Trophoblast cell (in vitro differentiated cells and primary cell): ENCODE measurements around the gene OR6C1.
"Not testable (repeated sequence)": the region's sequence is repeated elsewhere in the genome, so short reads cannot be mapped to it uniquely, and the experiment has no call there.

ENCODE experiments used
- DNase-seq, 2 donors: peaks; one replicate each; pipeline ENCODE4 v3.0.0-alpha.2; 2016
- H2AFZ ChIP-seq: 2 replicates; pipeline ENCODE4 v1.6.1; 2013; ENCODE audit warnings: low read length, moderate library complexity, mild to moderate bottlenecking; ENCODE audit not compliant: insufficient read depth, poor library complexity
- H2AK5ac ChIP-seq: 2 replicates; pipeline ENCODE4 v1.6.1; 2013; ENCODE audit warnings: mild to moderate bottlenecking, low read length
- H2BK120ac ChIP-seq: 2 replicates; pipeline ENCODE4 v1.6.1; 2013; ENCODE audit warnings: low read length, mild to moderate bottlenecking, moderate library complexity; ENCODE audit not compliant: insufficient read depth, poor library complexity
- H2BK12ac ChIP-seq: 2 replicates; pipeline ENCODE4 v1.6.1; 2013; ENCODE audit warnings: mild to moderate bottlenecking, low read length, moderate library complexity
- H2BK5ac ChIP-seq: 2 replicates; pipeline ENCODE4 v1.6.1; 2013; ENCODE audit warnings: low read length, low read depth, moderate library complexity, mild to moderate bottlenecking; ENCODE audit not compliant: poor library complexity
- H3K14ac ChIP-seq: 2 replicates; pipeline ENCODE4 v1.6.1; 2013; ENCODE audit warnings: mild to moderate bottlenecking, low read length
- H3K18ac ChIP-seq: 2 replicates; pipeline ENCODE4 v1.6.1; 2013; ENCODE audit warnings: mild to moderate bottlenecking, low read length
- H3K23ac ChIP-seq: 2 replicates; pipeline ENCODE4 v1.6.1; 2013; ENCODE audit warnings: low read length
- H3K27ac ChIP-seq: 2 replicates; pipeline ENCODE4 v1.5.1; 2013; ENCODE audit warnings: low read depth, mild to moderate bottlenecking, inconsistent platforms, low read length, moderate library complexity
- H3K27me3 ChIP-seq: 2 replicates; pipeline ENCODE4 v1.6.1; 2013; ENCODE audit warnings: inconsistent platforms, mild to moderate bottlenecking, low read length, moderate library complexity; ENCODE audit not compliant: insufficient read depth
- H3K36me3 ChIP-seq, 2 experiments: 1 replicate in 1 of 2; 2 replicates in 1 of 2; pipeline ENCODE4 v1.6.1; 2013; ENCODE audit warnings: low read length in 2 of 2, mild to moderate bottlenecking in 2 of 2, moderate library complexity in 1 of 2; ENCODE audit not compliant: insufficient read depth in 2 of 2, control insufficient read depth in 1 of 2
- H3K4ac ChIP-seq: 2 replicates; pipeline ENCODE4 v1.6.1; 2013; ENCODE audit warnings: low read depth, mild to moderate bottlenecking, low read length, moderate library complexity
- H3K4me1 ChIP-seq, 2 experiments: 1 replicate in 1 of 2; 2 replicates in 1 of 2; pipeline ENCODE4 v1.6.1; 2013; ENCODE audit warnings: low read length in 2 of 2, mild to moderate bottlenecking in 2 of 2, moderate library complexity in 1 of 2; ENCODE audit not compliant: insufficient read depth in 2 of 2, control insufficient read depth in 1 of 2
- H3K4me2 ChIP-seq: 2 replicates; pipeline ENCODE4 v1.6.1; 2013; ENCODE audit warnings: inconsistent platforms, mild to moderate bottlenecking, low read length, moderate library complexity
- H3K4me3 ChIP-seq: 2 replicates; pipeline ENCODE4 v1.5.1; 2013; ENCODE audit warnings: mild to moderate bottlenecking, low read depth, low read length, inconsistent platforms
- H3K79me1 ChIP-seq: one replicate; pipeline ENCODE4 v1.6.1; 2013; ENCODE audit warnings: low read length
- H3K79me2 ChIP-seq: 2 replicates; pipeline ENCODE4 v1.6.1; 2013; ENCODE audit warnings: low read length, mild to moderate bottlenecking; ENCODE audit not compliant: control insufficient read depth, insufficient read depth, poor library complexity
- H3K9ac ChIP-seq: 2 replicates; pipeline ENCODE4 v1.6.1; 2013; ENCODE audit warnings: mild to moderate bottlenecking, low read length
- H3K9me3 ChIP-seq: 2 replicates; pipeline ENCODE4 v1.6.1; 2013; ENCODE audit warnings: low read depth, mild to moderate bottlenecking, control low read depth, inconsistent platforms, low read length; ENCODE audit not compliant: insufficient read depth
- H4K12ac ChIP-seq: 2 replicates; pipeline ENCODE4 v1.6.1; 2013; ENCODE audit warnings: low read depth, mild to moderate bottlenecking, low read length, moderate library complexity
- H4K8ac ChIP-seq: 2 replicates; pipeline ENCODE4 v1.6.1; 2013; ENCODE audit warnings: low read depth, mild to moderate bottlenecking, low read length, moderate library complexity
- H4K91ac ChIP-seq: one replicate; pipeline ENCODE4 v1.6.1; 2013; ENCODE audit warnings: low read depth, mild to moderate bottlenecking, low read length, moderate library complexity
- WGBS: extraction: QIAGEN DNeasy Blood & Tissue Kit; methylation state at CpG from one replicate; pipeline ENCODE4 v1.1.7; 2013; ENCODE audit warnings: missing lambda C conversion rate; ENCODE audit not compliant: insufficient read length, insufficient coverage; ENCODE audit errors: extremely low coverage; 5-methylcytosine and 5-hydroxymethylcytosine counted together

The OR6C1 gene

GRCh38 chr12:55320201-55320600 is 6.1 kb downstream of the OR6C1 start:
- no peaks in the 10 kb centered on the region for H3K79me2 ChIP-seq
- H3K27ac ChIP-seq: no peak overlapping the region
- H3K79me1 ChIP-seq: no peaks in the 10 kb centered on the region
- no peak overlapping the region for H4K12ac ChIP-seq
- no peaks in the 10 kb centered on the region for H3K4me1 ChIP-seq
- H3K4ac ChIP-seq: no peak overlapping the region
- H4K8ac ChIP-seq: no peak overlapping the region
- H3K14ac ChIP-seq: no peak overlapping the region
- no CpG with 5 or more reads among the region's 4 CpGs for WGBS
- no peak for DNase-seq
- H3K23ac ChIP-seq: no peak overlapping the region
- no peak overlapping the region for H2AFZ ChIP-seq
- no peak overlapping the region for H4K91ac ChIP-seq
- H3K36me3 ChIP-seq: no peaks in the 10 kb centered on the region
- no peak overlapping the region for H3K9ac ChIP-seq
- H3K9me3 ChIP-seq: no peaks in the 10 kb centered on the region
- no peak overlapping the region for H2AK5ac ChIP-seq
- H2BK12ac ChIP-seq: no peak overlapping the region
- no peak overlapping the region for H3K4me2 ChIP-seq
- H3K27me3 ChIP-seq: no peaks in the 10 kb centered on the region
- no peak overlapping the region for H2BK120ac ChIP-seq
- no peak overlapping the region for H2BK5ac ChIP-seq
- H3K4me3 ChIP-seq: no peak overlapping the region
- H3K18ac ChIP-seq: no peak overlapping the region

GRCh38 chr12:55325801-55326200 is 11.7 kb downstream of the OR6C1 start:
- not testable (repeated sequence) for H3K79me2 ChIP-seq, DNase-seq, H3K9ac ChIP-seq, H3K4me1 ChIP-seq, H3K23ac ChIP-seq, H4K8ac ChIP-seq, H3K36me3 ChIP-seq, H2AK5ac ChIP-seq, H3K18ac ChIP-seq, H2BK5ac ChIP-seq, H3K4me2 ChIP-seq, H2BK12ac ChIP-seq, H3K79me1 ChIP-seq, H3K14ac ChIP-seq, H4K12ac ChIP-seq, H3K4ac ChIP-seq, H3K9me3 ChIP-seq, H2BK120ac ChIP-seq, H2AFZ ChIP-seq, H3K4me3 ChIP-seq, H3K27ac ChIP-seq, H3K27me3 ChIP-seq, H4K91ac ChIP-seq
- no CpG with 5 or more reads among the region's 6 CpGs for WGBS

- no peaks in the 10 kb centered on the region for H3K79me2 ChIP-seq
- WGBS: no CpG with 5 or more reads among the region's 1 CpG
- H3K9me3 ChIP-seq: no peaks in the 10 kb centered on the region
Measured at GRCh38 chr12:55330446-55330845, 16.3 kb downstream of the OR6C1 start, which contains the start of gene OR6C3. Gene OR6C3 (plus strand): TSS chr12:55330746. CDS start chr12:55331701, 955 bp downstream.

GRCh38 chr12:55336002-55336401 is 21.9 kb downstream of the OR6C1 start:
- no peak overlapping the region for H2BK120ac ChIP-seq
- H3K18ac ChIP-seq: no peak overlapping the region
- H3K9me3 ChIP-seq: no peaks in the 10 kb centered on the region
- H3K14ac ChIP-seq: no peak overlapping the region
- no peak overlapping the region for H3K4ac ChIP-seq
- H3K4me1 ChIP-seq: no peaks in the 10 kb centered on the region
- no CpG with 5 or more reads among the region's 10 CpGs for WGBS
- H2BK5ac ChIP-seq: no peak overlapping the region
- H2AFZ ChIP-seq: no peak overlapping the region
- H3K23ac ChIP-seq: no peak overlapping the region
- no peaks in the 10 kb centered on the region for H3K36me3 ChIP-seq
- no peak for DNase-seq
- no peak overlapping the region for H3K9ac ChIP-seq
- no peak overlapping the region for H4K12ac ChIP-seq
- H3K27ac ChIP-seq: no peak overlapping the region
- H3K79me2 ChIP-seq: no peaks in the 10 kb centered on the region
- no peak overlapping the region for H3K4me3 ChIP-seq
- H3K4me2 ChIP-seq: no peak overlapping the region
- no peak overlapping the region for H2BK12ac ChIP-seq
- no peaks in the 10 kb centered on the region for H3K79me1 ChIP-seq
- no peaks in the 10 kb centered on the region for H3K27me3 ChIP-seq
- H4K91ac ChIP-seq: no peak overlapping the region
- no peak overlapping the region for H4K8ac ChIP-seq
- H2AK5ac ChIP-seq: no peak overlapping the region

More at GRCh38 chr12:55330446-55330845, 16.3 kb downstream of the OR6C1 start, which contains the start of gene OR6C3:
- H3K4me2 ChIP-seq: no peak within 1 kb of the TSS
- H4K91ac ChIP-seq: no peak within 1 kb of the TSS
- H2AK5ac ChIP-seq: no peak within 1 kb of the TSS
- no peak for DNase-seq
- H3K4ac ChIP-seq: no peak within 1 kb of the TSS
- no peak within 1 kb of the TSS for H3K9ac ChIP-seq
- H3K14ac ChIP-seq: no peak within 1 kb of the TSS
- no peak within 1 kb of the TSS for H2BK120ac ChIP-seq
- no peak within 1 kb of the TSS for H2BK5ac ChIP-seq
- H3K27me3 ChIP-seq: no peaks in the 10 kb centered on the region
- no peaks in the 10 kb centered on the region for H3K36me3 ChIP-seq
- H3K4me1 ChIP-seq: no peaks in the 10 kb centered on the region
- H2BK12ac ChIP-seq: no peak within 1 kb of the TSS
- H4K12ac ChIP-seq: no peak within 1 kb of the TSS
- H4K8ac ChIP-seq: no peak within 1 kb of the TSS
- no peak within 1 kb of the TSS for H3K4me3 ChIP-seq
- H3K79me1 ChIP-seq: no peaks in the 10 kb centered on the region
- H3K27ac ChIP-seq: no peak within 1 kb of the TSS
- no peak within 1 kb of the TSS for H3K23ac ChIP-seq
- H3K18ac ChIP-seq: no peak within 1 kb of the TSS
- no peak within 1 kb of the TSS for H2AFZ ChIP-seq
